Measurements from ENCODE around the gene RAB4A. TPM values are rescaled to one million over a fixed set of nuclear protein-coding genes. Genes with fewer than 3 reads are reported as not detected.

Gene RAB4A
- polyA plus RNA-seq, 1 donor from 2014 or later: 49.8 TPM

DNA sequence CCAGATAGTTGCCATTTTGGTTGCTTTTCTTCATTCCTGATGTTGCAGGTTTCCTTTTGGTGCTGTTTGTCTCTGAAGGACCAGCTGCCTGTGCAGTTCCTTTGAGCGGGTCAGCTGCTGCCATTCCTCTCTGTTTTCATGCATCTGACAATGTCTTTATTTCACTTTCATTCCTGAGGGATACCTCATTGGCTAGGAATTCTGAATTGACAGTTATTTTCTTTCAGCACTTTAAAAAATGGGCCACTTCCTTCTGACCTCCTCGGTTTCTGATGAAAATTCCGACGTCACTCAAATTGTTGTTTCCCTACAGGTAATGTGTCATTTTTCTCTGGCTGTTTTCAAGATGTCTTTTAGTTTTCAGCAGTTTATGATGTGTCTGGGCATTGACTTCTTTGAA is 47.1 kb downstream of the RAB4A start:
- H3K79me2 ChIP-seq (replicated peaks; ENCODE audit: insufficient read depth, low read length): no peaks in the 10 kb centered on the region
- H3K9me2 ChIP-seq (ENCODE audit: insufficient read depth, low read length): no peaks in the 10 kb centered on the region
- no peaks in the 10 kb centered on the region for H3K9me3 ChIP-seq (ENCODE audit: low read length)
- TF ChIP-seq EZH2 (IDR thresholded peaks at IDR 0.05; ENCODE audit: borderline replicate concordance, insufficient read depth, low read length, poor library complexity, severe bottlenecking): no peak
- no peak for TF ChIP-seq POLR2AphosphoS5 (IDR thresholded peaks at IDR 0.05)
- no peak for TF ChIP-seq MXI1 (conservative IDR thresholded peaks at IDR 0.05; ENCODE audit: poor library complexity, severe bottlenecking)
- TF ChIP-seq, protein P1, sequence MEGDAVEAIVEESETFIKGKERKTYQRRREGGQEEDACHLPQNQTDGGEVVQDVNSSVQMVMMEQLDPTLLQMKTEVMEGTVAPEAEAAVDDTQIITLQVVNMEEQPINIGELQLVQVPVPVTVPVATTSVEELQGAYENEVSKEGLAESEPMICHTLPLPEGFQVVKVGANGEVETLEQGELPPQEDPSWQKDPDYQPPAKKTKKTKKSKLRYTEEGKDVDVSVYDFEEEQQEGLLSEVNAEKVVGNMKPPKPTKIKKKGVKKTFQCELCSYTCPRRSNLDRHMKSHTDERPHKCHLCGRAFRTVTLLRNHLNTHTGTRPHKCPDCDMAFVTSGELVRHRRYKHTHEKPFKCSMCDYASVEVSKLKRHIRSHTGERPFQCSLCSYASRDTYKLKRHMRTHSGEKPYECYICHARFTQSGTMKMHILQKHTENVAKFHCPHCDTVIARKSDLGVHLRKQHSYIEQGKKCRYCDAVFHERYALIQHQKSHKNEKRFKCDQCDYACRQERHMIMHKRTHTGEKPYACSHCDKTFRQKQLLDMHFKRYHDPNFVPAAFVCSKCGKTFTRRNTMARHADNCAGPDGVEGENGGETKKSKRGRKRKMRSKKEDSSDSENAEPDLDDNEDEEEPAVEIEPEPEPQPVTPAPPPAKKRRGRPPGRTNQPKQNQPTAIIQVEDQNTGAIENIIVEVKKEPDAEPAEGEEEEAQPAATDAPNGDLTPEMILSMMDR (IDR thresholded peaks at IDR 0.05; ENCODE audit: poor library complexity, severe bottlenecking): no peak
- TF ChIP-seq, protein P2, sequence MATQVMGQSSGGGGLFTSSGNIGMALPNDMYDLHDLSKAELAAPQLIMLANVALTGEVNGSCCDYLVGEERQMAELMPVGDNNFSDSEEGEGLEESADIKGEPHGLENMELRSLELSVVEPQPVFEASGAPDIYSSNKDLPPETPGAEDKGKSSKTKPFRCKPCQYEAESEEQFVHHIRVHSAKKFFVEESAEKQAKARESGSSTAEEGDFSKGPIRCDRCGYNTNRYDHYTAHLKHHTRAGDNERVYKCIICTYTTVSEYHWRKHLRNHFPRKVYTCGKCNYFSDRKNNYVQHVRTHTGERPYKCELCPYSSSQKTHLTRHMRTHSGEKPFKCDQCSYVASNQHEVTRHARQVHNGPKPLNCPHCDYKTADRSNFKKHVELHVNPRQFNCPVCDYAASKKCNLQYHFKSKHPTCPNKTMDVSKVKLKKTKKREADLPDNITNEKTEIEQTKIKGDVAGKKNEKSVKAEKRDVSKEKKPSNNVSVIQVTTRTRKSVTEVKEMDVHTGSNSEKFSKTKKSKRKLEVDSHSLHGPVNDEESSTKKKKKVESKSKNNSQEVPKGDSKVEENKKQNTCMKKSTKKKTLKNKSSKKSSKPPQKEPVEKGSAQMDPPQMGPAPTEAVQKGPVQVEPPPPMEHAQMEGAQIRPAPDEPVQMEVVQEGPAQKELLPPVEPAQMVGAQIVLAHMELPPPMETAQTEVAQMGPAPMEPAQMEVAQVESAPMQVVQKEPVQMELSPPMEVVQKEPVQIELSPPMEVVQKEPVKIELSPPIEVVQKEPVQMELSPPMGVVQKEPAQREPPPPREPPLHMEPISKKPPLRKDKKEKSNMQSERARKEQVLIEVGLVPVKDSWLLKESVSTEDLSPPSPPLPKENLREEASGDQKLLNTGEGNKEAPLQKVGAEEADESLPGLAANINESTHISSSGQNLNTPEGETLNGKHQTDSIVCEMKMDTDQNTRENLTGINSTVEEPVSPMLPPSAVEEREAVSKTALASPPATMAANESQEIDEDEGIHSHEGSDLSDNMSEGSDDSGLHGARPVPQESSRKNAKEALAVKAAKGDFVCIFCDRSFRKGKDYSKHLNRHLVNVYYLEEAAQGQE (IDR thresholded peaks at IDR 0.05; ENCODE audit: borderline replicate concordance): no peak
- TF ChIP-seq RAD21 (conservative IDR thresholded peaks at IDR 0.05): no peak
- no peak for TF ChIP-seq TAF1 (IDR thresholded peaks at IDR 0.05; ENCODE audit: low read depth)
- no peak for TF ChIP-seq EP300 (conservative IDR thresholded peaks at IDR 0.05; ENCODE audit: poor library complexity, severe bottlenecking)
- no peak for TF ChIP-seq SMC3 (conservative IDR thresholded peaks at IDR 0.05; ENCODE audit: poor library complexity)
- no peak overlapping the region for H3K4me3 ChIP-seq (ENCODE audit: low read length)
- no peaks in the 10 kb centered on the region for H3K27me3 ChIP-seq (ENCODE audit: insufficient read depth, low read depth, low read length)
- no peak overlapping the region for H3K27ac ChIP-seq (ENCODE audit: low read length)
- no peak overlapping the region for H2AFZ ChIP-seq (ENCODE audit: low read depth, low read length)
- no peak overlapping the region for H3K9ac ChIP-seq (ENCODE audit: low read length)
- no peaks in the 10 kb centered on the region for H4K20me1 ChIP-seq (ENCODE audit: insufficient read depth)
- H3F3A ChIP-seq (ENCODE audit: insufficient read depth, low read length, poor library complexity, severe bottlenecking): no peaks in the 10 kb centered on the region
- peaks cover 7% of the 10 kb centered on the region for H3K36me3 ChIP-seq (ENCODE audit: insufficient read depth, low read length)
- H3K4me2 ChIP-seq (ENCODE audit: low read length): no peak overlapping the region

DNA sequence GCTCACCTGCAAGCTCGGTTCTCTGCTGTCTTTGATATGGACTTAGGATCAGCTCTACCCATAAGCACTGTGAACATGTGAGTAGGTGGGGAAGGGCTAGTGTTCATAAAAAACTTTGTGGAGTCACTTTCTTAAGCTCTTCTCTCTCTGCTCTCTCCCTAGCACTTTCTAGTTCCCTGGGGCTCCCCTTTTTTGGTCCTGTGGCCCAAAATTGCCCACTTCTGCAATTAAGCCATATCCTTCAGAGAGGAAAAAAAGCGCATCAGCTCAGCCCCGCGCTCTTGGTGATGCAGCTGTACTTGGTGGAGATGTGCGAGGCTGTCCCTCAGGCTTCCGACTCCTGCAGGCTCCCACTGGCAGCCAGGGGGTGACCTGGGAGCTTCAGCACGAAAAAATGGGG is 48.6 kb downstream of the RAB4A start:
- H3K4me2 ChIP-seq (ENCODE audit: low read length): no peak overlapping the region
- H3K79me2 ChIP-seq (replicated peaks; ENCODE audit: insufficient read depth, low read length): no peaks in the 10 kb centered on the region
- peaks cover 7% of the 10 kb centered on the region for H3K36me3 ChIP-seq (ENCODE audit: insufficient read depth, low read length)
- no peaks in the 10 kb centered on the region for H4K20me1 ChIP-seq (ENCODE audit: insufficient read depth)
- H3F3A ChIP-seq (ENCODE audit: insufficient read depth, low read length, poor library complexity, severe bottlenecking): no peaks in the 10 kb centered on the region
- no peak overlapping the region for H3K27ac ChIP-seq (ENCODE audit: low read length)
- no peaks in the 10 kb centered on the region for H3K9me2 ChIP-seq (ENCODE audit: insufficient read depth, low read length)
- TF ChIP-seq EP300 (conservative IDR thresholded peaks at IDR 0.05; ENCODE audit: poor library complexity, severe bottlenecking) (no peak), MXI1 (conservative IDR thresholded peaks at IDR 0.05; ENCODE audit: poor library complexity, severe bottlenecking) (no peak), TAF1 (IDR thresholded peaks at IDR 0.05; ENCODE audit: low read depth) (no peak), POLR2AphosphoS5 (IDR thresholded peaks at IDR 0.05) (no peak), RAD21 (conservative IDR thresholded peaks at IDR 0.05) (no peak), SMC3 (conservative IDR thresholded peaks at IDR 0.05; ENCODE audit: poor library complexity) (no peak), EZH2 (IDR thresholded peaks at IDR 0.05; ENCODE audit: borderline replicate concordance, insufficient read depth, low read length, poor library complexity, severe bottlenecking) (no peak)
- TF ChIP-seq, protein P2 (IDR thresholded peaks at IDR 0.05; ENCODE audit: borderline replicate concordance): no peak
- TF ChIP-seq, protein P1 (IDR thresholded peaks at IDR 0.05; ENCODE audit: poor library complexity, severe bottlenecking): no peak
- no peaks in the 10 kb centered on the region for H3K9me3 ChIP-seq (ENCODE audit: low read length)
- no peak overlapping the region for H3K4me3 ChIP-seq (ENCODE audit: low read length)
- H3K9ac ChIP-seq (ENCODE audit: low read length): no peak overlapping the region
- H2AFZ ChIP-seq (ENCODE audit: low read depth, low read length): no peak overlapping the region
- H3K27me3 ChIP-seq (ENCODE audit: insufficient read depth, low read depth, low read length): no peaks in the 10 kb centered on the region

Measured in neural cell (in vitro differentiated cells).